ENCODE data around the gene CREM. TPM values are rescaled to one million over a fixed set of nuclear protein-coding genes. Genes with fewer than 3 reads are reported as not detected.

CREM gene
- total RNA-seq, 2 experiments from 2014 or later: 65.7 to 67.0 TPM

DNA sequence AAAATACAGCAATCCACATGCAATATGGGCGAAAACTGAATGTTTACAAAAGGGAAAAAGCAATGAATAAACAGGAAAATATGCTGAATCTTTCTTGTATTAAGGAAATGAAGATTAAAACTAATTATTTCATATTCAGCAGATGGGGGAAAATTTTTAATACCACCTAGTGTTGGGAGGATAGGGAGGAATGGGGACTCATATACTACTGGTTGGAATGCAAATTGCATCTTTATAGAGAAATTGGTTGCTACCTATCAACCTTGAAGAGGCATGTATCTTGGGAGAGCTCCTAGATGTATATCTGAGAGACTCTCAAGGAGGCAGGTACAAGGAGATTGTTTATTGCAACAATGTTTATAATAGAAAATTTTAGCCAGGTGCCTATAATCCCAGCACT, 101.4 kb downstream of the CREM start:
- no peak overlapping the region for H3K27ac Mint-ChIP-seq
- no peak for ATAC-seq (ENCODE audit: poor library complexity)
- no peaks in the 10 kb centered on the region for H3K4me1 ChIP-seq (ENCODE audit: insufficient read depth, low read length)

DNA sequence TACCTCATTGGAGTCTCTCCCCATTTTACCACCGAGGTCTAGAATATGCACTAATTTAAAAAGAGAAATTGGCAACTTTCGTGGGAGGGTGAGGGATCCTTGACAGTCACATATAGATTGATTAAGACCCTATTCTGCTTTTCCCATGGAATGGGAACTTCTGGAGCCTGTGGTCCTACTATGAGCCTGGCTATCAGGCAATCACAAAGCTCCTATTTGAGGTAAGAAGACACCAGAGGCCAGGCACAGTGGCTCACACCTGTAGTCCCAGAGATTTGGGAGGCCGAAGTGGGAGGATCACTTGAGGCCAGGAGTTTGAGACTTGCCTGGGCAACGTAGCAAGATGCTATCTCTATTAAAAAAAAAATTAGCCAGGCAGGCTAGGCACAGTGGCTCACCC, 105.0 kb downstream of the CREM start:
- DNase-seq (no peak), ATAC-seq (ENCODE audit: poor library complexity) (no peak)
- no peaks in the 10 kb centered on the region for H3K27me3 Mint-ChIP-seq
- Histone ChIP-seq H3K9me3 (ENCODE audit: control insufficient read depth in 1 of 2, insufficient read depth in 1 of 2, low read length in 2 of 2) (no peaks in the 10 kb centered on the region), H3K4me3 (ENCODE audit: low read length) (no peak overlapping the region), H3K27ac (ENCODE audit: low read depth in 1 of 2, low read length in 2 of 2) (no peak overlapping the region), H3K27me3 (ENCODE audit: control insufficient read depth in 1 of 2, insufficient read depth in 2 of 2, low read length in 2 of 2) (no peaks in the 10 kb centered on the region), H3K36me3 (ENCODE audit: insufficient read depth, low read length) (no peaks in the 10 kb centered on the region), H3K4me1 (ENCODE audit: insufficient read depth, low read length) (no peaks in the 10 kb centered on the region)
- CTCF ChIA-PET: no interaction called here
- intact Hi-C loops (cut with DNase I, micrococcal nuclease): loop anchor here in 1 of 2 experiments (10.0 kb wide), 1 partner anchor 403 kb away; no protein-coding TSS in a partner anchor
- no peak overlapping the region for H3K27ac Mint-ChIP-seq
- no peak overlapping the region for H3K4me3 Mint-ChIP-seq
- no peaks in the 10 kb centered on the region for H3K36me3 Mint-ChIP-seq (ENCODE audit: low read depth)
- POLR2A ChIA-PET: no interaction called here
- no peaks in the 10 kb centered on the region for H3K4me1 Mint-ChIP-seq (ENCODE audit: low read depth)
- H3K9me3 Mint-ChIP-seq: no peaks in the 10 kb centered on the region
- TF ChIP-seq, protein P1, sequence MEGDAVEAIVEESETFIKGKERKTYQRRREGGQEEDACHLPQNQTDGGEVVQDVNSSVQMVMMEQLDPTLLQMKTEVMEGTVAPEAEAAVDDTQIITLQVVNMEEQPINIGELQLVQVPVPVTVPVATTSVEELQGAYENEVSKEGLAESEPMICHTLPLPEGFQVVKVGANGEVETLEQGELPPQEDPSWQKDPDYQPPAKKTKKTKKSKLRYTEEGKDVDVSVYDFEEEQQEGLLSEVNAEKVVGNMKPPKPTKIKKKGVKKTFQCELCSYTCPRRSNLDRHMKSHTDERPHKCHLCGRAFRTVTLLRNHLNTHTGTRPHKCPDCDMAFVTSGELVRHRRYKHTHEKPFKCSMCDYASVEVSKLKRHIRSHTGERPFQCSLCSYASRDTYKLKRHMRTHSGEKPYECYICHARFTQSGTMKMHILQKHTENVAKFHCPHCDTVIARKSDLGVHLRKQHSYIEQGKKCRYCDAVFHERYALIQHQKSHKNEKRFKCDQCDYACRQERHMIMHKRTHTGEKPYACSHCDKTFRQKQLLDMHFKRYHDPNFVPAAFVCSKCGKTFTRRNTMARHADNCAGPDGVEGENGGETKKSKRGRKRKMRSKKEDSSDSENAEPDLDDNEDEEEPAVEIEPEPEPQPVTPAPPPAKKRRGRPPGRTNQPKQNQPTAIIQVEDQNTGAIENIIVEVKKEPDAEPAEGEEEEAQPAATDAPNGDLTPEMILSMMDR (IDR thresholded peaks at IDR 0.05): no peak

More for the DNA sequence above, 101.4 kb downstream of the CREM start:
- POLR2A ChIA-PET: no interaction called here
- no peak overlapping the region for H3K4me3 Mint-ChIP-seq
- no peaks in the 10 kb centered on the region for H3K27me3 Mint-ChIP-seq
- no peak overlapping the region for H3K27ac ChIP-seq (ENCODE audit: low read depth in 1 of 2, low read length in 2 of 2)
- H3K9me3 ChIP-seq (ENCODE audit: control insufficient read depth in 1 of 2, insufficient read depth in 1 of 2, low read length in 2 of 2): peaks cover 0 to 5% of the 10 kb centered on the region in 2 experiments
- no peak overlapping the region for H3K4me3 ChIP-seq (ENCODE audit: low read length)
- TF ChIP-seq, protein P1 (IDR thresholded peaks at IDR 0.05): no peak
- intact Hi-C loops (cut with DNase I, micrococcal nuclease): no loop called here
- no peaks in the 10 kb centered on the region for H3K9me3 Mint-ChIP-seq
- H3K36me3 Mint-ChIP-seq (ENCODE audit: low read depth): no peaks in the 10 kb centered on the region
- H3K27me3 ChIP-seq (ENCODE audit: control insufficient read depth in 1 of 2, insufficient read depth in 2 of 2, low read length in 2 of 2): no peaks in the 10 kb centered on the region
- CTCF ChIA-PET: no interaction called here
- DNase-seq: no peak
- H3K4me1 Mint-ChIP-seq (ENCODE audit: low read depth): no peaks in the 10 kb centered on the region
- no peaks in the 10 kb centered on the region for H3K36me3 ChIP-seq (ENCODE audit: insufficient read depth, low read length)

DNA sequence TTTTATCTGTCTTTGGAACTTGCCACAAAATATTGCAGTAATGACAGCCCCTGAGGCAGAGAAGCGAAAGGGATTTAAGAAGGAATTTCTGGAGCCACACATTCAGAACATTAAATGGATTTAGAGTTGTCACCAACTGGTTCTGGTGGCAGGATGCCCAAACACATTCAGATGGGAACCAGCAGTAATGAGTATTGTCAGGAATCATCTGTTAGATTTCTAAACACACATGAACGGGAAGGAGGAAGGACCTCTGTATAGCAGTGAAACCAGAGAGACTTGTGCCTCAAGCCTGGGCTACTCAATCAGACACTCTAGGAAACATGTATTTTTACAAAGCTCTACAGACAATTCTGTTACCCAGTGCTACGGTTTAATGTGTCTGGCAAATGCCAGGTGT, 105.9 kb downstream of the CREM start:
- Histone ChIP-seq H3K27ac (ENCODE audit: low read depth in 1 of 2, low read length in 2 of 2) (no peak overlapping the region), H3K4me3 (ENCODE audit: low read length) (no peak overlapping the region), H3K36me3 (ENCODE audit: insufficient read depth, low read length) (no peaks in the 10 kb centered on the region), H3K27me3 (ENCODE audit: control insufficient read depth in 1 of 2, insufficient read depth in 2 of 2, low read length in 2 of 2) (no peaks in the 10 kb centered on the region), H3K4me1 (ENCODE audit: insufficient read depth, low read length) (no peaks in the 10 kb centered on the region), H3K9me3 (ENCODE audit: control insufficient read depth in 1 of 2, insufficient read depth in 1 of 2, low read length in 2 of 2) (no peaks in the 10 kb centered on the region)
- Mint-ChIP-seq H3K27me3 (no peaks in the 10 kb centered on the region), H3K36me3 (ENCODE audit: low read depth) (no peaks in the 10 kb centered on the region), H3K4me3 (no peak overlapping the region), H3K4me1 (ENCODE audit: low read depth) (no peaks in the 10 kb centered on the region), H3K9me3 (no peaks in the 10 kb centered on the region), H3K27ac (no peak overlapping the region)
- CTCF ChIA-PET: no interaction called here
- intact Hi-C loops (cut with DNase I, micrococcal nuclease): loop anchor here in 1 of 2 experiments (10.0 kb wide), 1 partner anchor 402 kb away; no protein-coding TSS in a partner anchor
- DNase-seq: no peak
- ATAC-seq (ENCODE audit: poor library complexity): no peak
- TF ChIP-seq, protein P1 (IDR thresholded peaks at IDR 0.05): no peak
- POLR2A ChIA-PET: interaction anchor here (1.3 kb wide), 1 partner anchor 36 kb away, joined by 3 read pairs; no protein-coding TSS in a partner anchor
